Chondrocyte (in vitro differentiated cells): ENCODE results near the gene ARFGAP1. TPM values are rescaled to one million over a fixed set of nuclear protein-coding genes. Genes with fewer than 3 reads are reported as not detected.
"Not testable (repeated sequence)": the region's sequence is repeated elsewhere in the genome, so short reads cannot be mapped to it uniquely, and the experiment has no call there.

ENCODE experiments used
- DNase-seq: peaks from one replicate; pipeline ENCODE4 v3.0.0; 2021; ENCODE audit warnings: mixed read lengths, low spot score
- H3K27ac Mint-ChIP-seq: one replicate; pipeline ENCODE4 v1.8.0; 2021; ENCODE audit warnings: mild to moderate bottlenecking, moderate library complexity, mixed read lengths; ENCODE audit not compliant: unreplicated experiment
- H3K27me3 Mint-ChIP-seq: 2 replicates; pipeline ENCODE4 v1.8.0; 2021; ENCODE audit warnings: low read depth, mixed read lengths
- H3K36me3 Mint-ChIP-seq: 2 replicates; pipeline ENCODE4 v1.8.0; 2021; ENCODE audit warnings: low read depth, mixed read lengths
- H3K4me1 Mint-ChIP-seq: 2 replicates; pipeline ENCODE4 v1.8.0; 2021; ENCODE audit warnings: low read depth, mild to moderate bottlenecking, mixed read lengths
- H3K4me3 Mint-ChIP-seq: one replicate; pipeline ENCODE4 v1.8.0; 2021; ENCODE audit warnings: mild to moderate bottlenecking, moderate library complexity, mixed read lengths; ENCODE audit not compliant: unreplicated experiment
- H3K9me3 Mint-ChIP-seq: 2 replicates; pipeline ENCODE4 v1.8.0; 2021; ENCODE audit warnings: low read depth, mixed read lengths
- total RNA-seq: library from RNA; stranded (reverse); gene quantifications from 3 replicates; pipeline ENCODE4 v1.2.1, GENCODE V29; 2021
- TF ChIP-seq, protein P1 (sequence below): fragments of 200-600 bp; sonication (generic); IDR thresholded peaks from 2 replicates; pipeline ENCODE4 v1.5.0; 2021; ENCODE audit warnings: antibody characterized with exemption, mild to moderate bottlenecking, moderate library complexity

Gene ARFGAP1
- total RNA-seq, 1 donor from 2014 or later: 117 TPM

DNA sequence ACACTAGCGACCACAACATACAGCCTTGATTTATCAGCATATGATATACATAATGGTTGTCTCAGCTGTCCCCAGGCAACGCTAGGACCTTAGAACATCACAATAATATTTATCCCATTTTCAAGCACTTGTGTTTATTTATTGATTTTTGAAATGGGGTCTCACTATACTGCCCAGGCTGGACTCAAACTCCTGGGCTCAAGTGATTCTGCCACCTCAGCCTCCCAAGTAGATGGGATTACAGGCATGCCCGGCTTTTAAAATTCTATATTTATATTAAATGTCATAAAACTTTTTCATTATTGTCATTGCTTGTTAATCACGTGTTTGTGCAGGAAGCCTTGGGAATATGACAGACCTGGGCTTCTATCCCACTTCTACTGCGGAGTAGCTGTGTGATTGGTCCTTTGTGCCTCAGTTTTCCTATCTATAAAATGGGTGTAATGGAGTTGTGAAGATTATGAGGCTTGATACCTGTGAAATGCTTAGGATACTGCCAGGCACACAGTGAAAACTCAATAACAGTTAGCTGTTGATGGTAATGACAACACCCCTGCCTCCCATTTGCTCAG lies 30.6 kb downstream of the ARFGAP1 start:
- Mint-ChIP-seq H3K9me3 (peaks cover 11% of the 10 kb centered on the region), H3K27me3 (peaks cover 30% of the 10 kb centered on the region), H3K27ac (no peak overlapping the region), H3K4me1 (no peaks in the 10 kb centered on the region), H3K4me3 (no peak overlapping the region), H3K36me3 (peaks cover 5% of the 10 kb centered on the region)
- DNase-seq: no peak
- TF ChIP-seq, protein P1, sequence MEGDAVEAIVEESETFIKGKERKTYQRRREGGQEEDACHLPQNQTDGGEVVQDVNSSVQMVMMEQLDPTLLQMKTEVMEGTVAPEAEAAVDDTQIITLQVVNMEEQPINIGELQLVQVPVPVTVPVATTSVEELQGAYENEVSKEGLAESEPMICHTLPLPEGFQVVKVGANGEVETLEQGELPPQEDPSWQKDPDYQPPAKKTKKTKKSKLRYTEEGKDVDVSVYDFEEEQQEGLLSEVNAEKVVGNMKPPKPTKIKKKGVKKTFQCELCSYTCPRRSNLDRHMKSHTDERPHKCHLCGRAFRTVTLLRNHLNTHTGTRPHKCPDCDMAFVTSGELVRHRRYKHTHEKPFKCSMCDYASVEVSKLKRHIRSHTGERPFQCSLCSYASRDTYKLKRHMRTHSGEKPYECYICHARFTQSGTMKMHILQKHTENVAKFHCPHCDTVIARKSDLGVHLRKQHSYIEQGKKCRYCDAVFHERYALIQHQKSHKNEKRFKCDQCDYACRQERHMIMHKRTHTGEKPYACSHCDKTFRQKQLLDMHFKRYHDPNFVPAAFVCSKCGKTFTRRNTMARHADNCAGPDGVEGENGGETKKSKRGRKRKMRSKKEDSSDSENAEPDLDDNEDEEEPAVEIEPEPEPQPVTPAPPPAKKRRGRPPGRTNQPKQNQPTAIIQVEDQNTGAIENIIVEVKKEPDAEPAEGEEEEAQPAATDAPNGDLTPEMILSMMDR: no peak

DNA sequence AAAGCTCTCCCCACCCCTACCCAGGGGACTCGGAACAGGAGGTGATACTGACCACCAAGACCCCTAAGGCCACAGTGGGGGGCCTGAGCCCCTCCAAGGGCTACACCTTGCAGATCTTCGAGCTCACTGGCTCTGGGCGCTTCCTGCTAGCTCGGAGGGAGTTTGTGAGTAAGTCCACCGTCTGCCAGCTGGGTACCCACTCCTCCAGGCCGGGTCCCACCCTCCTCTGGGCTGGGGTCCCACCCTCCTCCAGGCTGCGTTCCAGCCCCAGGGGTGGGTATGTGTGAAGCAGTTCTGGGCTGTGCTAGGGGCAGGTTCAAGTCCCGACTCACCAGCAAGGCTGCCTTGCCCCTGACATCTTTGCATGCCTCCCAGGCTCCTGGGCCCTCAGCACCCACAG lies 32.8 kb downstream of the ARFGAP1 start:
- H3K4me1 Mint-ChIP-seq: no peaks in the 10 kb centered on the region
- no peak overlapping the region for H3K27ac Mint-ChIP-seq
- peaks cover 5% of the 10 kb centered on the region for H3K36me3 Mint-ChIP-seq
- H3K4me3 Mint-ChIP-seq: no peak overlapping the region
- peaks cover 18% of the 10 kb centered on the region for H3K27me3 Mint-ChIP-seq
- peaks cover 11% of the 10 kb centered on the region for H3K9me3 Mint-ChIP-seq
- TF ChIP-seq, protein P1: no peak
- DNase-seq: no peak

DNA sequence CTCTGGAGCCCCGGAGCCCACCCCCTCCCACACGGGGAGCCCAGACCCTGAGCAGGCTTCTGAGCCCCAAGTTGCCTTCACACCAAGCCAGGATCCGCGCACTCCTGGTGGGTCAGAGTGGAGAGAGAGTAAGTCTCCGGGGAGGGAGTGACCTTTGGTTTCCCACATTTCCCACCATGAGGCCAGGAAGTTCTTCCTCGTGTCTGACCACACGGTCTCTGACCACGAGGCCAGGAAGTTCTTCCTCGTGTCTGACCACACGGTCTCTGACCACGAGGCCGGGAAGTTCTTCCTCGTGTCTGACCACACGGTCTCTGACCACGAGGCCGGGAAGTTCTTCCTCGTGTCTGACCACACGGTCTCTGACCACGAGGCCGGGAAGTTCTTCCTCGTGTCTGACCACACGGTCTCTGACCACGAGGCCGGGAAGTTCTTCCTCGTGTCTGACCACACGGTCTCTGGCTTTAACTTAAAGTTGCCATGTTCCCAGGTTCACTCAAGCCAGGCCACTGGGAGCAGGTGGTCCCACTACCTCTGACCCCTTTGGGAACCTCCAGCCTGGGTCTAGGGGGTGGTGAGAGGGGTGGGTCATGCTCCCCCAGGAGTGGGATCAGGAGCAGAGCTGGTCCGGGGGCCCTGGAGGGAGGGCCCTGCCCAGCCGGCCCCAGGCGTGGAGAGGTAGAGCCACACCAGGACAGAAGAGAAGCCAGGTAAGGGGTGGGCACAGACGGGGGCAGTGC lies 33.5 kb downstream of the ARFGAP1 start:
- H3K9me3 Mint-ChIP-seq: peaks cover 11% of the 10 kb centered on the region
- H3K4me1 Mint-ChIP-seq: not testable (repeated sequence)

DNA sequence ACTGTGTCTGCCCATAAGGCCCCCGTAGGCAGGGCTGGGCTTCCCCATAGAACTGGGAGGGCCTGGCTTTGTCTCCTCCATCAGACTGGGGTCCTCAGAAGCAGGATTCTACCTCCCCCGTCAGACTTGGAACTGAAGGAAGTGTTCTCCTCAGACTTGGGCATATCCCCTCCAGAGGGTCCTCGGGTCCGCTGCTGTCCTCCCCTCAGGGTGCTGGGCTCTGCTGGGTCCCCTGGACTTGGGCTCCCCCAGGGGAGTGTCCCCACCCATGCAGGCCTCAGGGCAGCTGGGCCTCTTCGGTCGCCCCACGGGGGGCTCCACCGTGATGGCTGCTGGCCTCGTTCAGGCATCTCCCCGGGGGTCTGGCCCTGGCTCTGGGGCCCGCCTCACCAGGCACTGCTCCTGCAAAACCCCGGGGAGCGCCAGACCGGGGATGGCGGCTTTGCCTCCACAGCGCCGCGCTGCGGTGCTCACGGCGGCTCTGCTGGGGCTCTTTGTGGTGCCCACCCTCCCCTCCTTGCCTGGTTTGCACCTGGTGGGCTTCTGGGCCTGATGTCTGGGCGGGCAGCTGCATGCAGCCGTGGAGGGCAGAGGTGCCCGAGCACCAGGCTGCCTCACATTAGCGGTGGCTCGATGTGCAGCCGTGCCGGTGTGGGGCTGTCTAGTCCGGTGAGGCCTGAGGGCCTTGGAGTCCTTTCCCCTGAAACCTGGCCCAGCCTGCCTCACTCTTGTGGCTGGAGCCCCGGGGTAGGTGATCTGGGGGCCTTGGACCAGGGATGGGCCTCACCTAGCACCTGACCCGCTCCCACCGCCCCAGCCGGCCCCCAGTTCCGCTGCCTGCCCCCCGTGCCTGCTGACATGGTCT lies 34.3 kb downstream of the ARFGAP1 start:
- Mint-ChIP-seq H3K36me3 (no peaks in the 10 kb centered on the region), H3K9me3 (peaks cover 5% of the 10 kb centered on the region), H3K27ac (no peak overlapping the region), H3K27me3 (peaks cover 10% of the 10 kb centered on the region), H3K4me3 (no peak overlapping the region), H3K4me1 (no peaks in the 10 kb centered on the region)
- DNase-seq: no peak
- TF ChIP-seq, protein P1: no peak

More for the DNA sequence above, 33.5 kb downstream of the ARFGAP1 start:
- H3K27ac Mint-ChIP-seq, H3K4me3 Mint-ChIP-seq, H3K36me3 Mint-ChIP-seq, DNase-seq: not testable (repeated sequence)
- peaks cover 14% of the 10 kb centered on the region for H3K27me3 Mint-ChIP-seq

DNA sequence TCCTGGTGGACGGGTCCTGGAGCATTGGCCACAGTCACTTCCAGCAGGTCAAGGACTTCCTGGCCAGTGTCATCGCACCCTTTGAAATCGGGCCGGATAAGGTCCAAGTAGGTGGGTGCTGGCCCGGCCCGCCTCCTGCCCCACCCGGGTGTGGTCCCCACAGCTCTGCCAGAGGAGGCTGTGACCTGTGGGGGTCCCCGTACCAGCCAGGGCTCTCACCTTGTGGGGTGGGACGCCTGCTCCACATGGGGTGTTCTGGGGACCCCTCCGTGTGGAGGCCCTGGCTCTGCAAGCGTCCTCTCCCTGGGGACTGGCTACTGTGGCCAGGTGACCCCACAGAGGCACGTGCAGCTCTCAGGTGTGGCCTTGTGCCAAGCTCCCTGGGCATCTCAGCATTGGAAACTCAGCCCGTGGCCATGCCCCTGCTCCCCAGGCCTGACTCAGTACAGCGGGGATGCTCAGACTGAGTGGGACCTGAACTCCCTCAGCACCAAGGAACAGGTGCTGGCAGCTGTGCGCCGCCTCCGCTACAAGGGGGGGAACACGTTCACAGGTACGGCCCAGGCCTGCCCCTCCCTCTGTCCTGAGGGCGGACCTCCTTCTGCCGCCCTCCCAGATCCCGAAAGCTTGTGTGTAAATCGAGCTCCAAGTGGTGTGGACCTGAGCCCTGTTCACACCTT lies 35.1 kb downstream of the ARFGAP1 start:
- no peak overlapping the region for H3K27ac Mint-ChIP-seq
- H3K4me3 Mint-ChIP-seq: no peak overlapping the region
- TF ChIP-seq, protein P1: no peak
- DNase-seq: no peak
- H3K4me1 Mint-ChIP-seq: no peaks in the 10 kb centered on the region
- H3K9me3 Mint-ChIP-seq: peaks cover 2% of the 10 kb centered on the region
- peaks cover 7% of the 10 kb centered on the region for H3K27me3 Mint-ChIP-seq
- no peaks in the 10 kb centered on the region for H3K36me3 Mint-ChIP-seq
